ENCODE data around the gene LLGL2. TPM values are rescaled to one million over a fixed set of nuclear protein-coding genes. Genes with fewer than 3 reads are reported as not detected.

LLGL2 gene
- total and polyA plus RNA-seq, 2 donors (not counting 1 experiment from before 2014, with no cell fraction given): 0.03 to 0.33 TPM

DNA sequence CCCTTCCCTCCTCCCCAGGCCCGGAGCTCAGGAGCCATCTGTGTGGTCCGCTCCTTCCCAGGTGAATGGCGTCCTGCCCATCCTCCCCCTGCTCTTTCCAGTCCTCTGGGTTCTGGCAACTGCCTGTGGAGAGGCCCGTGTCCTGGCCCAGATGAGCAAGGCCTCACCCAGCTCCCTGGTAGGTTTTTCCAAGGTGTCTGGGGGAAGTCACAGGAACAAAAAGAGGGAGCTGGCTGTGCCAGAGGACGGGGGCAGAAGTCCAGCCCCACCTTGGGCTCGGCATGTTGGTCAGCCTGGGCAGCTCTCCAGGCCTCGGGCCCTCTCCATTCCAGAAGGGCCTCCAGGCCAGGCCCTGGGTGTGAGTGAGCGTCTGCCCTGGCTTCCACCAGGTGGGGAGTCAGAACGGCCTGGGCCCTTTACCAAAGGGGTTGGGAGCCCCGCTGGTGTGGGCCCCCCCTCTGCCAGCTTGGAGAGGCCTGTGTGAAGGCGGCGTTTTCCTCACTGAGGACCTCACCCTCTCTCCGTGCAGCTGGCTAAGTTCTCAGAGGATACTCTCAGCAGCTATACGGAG is 35.2 kb upstream of the LLGL2 start:
- no peaks in the 10 kb centered on the region for H3K79me2 ChIP-seq (ENCODE audit: control insufficient read depth, insufficient read depth, low read length)
- peaks cover 8% of the 10 kb centered on the region for H3K36me3 ChIP-seq (ENCODE audit: control insufficient read depth, insufficient read depth, low read length)
- no peak overlapping the region for H3K27ac ChIP-seq (ENCODE audit: insufficient read depth, low read length)
- H3K9me3 ChIP-seq (ENCODE audit: control insufficient read depth, insufficient read depth, low read depth, low read length): no peaks in the 10 kb centered on the region
- no peak overlapping the region for H3K4me3 ChIP-seq (replicated peaks in 1 of 4; ENCODE audit: control extremely low read depth in 1 of 4, insufficient read depth in 1 of 4, low read depth in 3 of 4, low read length in 4 of 4)
- H2AFZ ChIP-seq (ENCODE audit: low read length): no peak overlapping the region
- H3K9ac ChIP-seq (ENCODE audit: insufficient read depth, low read length): no peak overlapping the region
- no peaks in the 10 kb centered on the region for H3K27me3 ChIP-seq (ENCODE audit: control insufficient read depth, insufficient read depth, low read length)
- H4K20me1 ChIP-seq (ENCODE audit: control insufficient read depth, extremely low read depth, insufficient read depth, low read length): no peaks in the 10 kb centered on the region
- peak in 1 of 2 donors; percentile 21 for DNase-seq (ENCODE audit: low read depth in 2 of 2)
- H3K4me1 ChIP-seq (ENCODE audit: control insufficient read depth, extremely low read depth, insufficient read depth, low read length): no peaks in the 10 kb centered on the region
- no peak overlapping the region for H3K4me2 ChIP-seq (ENCODE audit: extremely low read depth, insufficient read depth, low read length)
- TF ChIP-seq, protein P1, sequence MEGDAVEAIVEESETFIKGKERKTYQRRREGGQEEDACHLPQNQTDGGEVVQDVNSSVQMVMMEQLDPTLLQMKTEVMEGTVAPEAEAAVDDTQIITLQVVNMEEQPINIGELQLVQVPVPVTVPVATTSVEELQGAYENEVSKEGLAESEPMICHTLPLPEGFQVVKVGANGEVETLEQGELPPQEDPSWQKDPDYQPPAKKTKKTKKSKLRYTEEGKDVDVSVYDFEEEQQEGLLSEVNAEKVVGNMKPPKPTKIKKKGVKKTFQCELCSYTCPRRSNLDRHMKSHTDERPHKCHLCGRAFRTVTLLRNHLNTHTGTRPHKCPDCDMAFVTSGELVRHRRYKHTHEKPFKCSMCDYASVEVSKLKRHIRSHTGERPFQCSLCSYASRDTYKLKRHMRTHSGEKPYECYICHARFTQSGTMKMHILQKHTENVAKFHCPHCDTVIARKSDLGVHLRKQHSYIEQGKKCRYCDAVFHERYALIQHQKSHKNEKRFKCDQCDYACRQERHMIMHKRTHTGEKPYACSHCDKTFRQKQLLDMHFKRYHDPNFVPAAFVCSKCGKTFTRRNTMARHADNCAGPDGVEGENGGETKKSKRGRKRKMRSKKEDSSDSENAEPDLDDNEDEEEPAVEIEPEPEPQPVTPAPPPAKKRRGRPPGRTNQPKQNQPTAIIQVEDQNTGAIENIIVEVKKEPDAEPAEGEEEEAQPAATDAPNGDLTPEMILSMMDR (conservative IDR thresholded peaks at IDR 0.05 in 1 of 2, IDR thresholded peaks at IDR 0.05 in 1 of 2; ENCODE audit: low read depth in 1 of 2, low read length in 2 of 2): no peak
- TF ChIP-seq EZH2 (IDR thresholded peaks at IDR 0.05; ENCODE audit: low read length, missing control alignments): no peak

DNA sequence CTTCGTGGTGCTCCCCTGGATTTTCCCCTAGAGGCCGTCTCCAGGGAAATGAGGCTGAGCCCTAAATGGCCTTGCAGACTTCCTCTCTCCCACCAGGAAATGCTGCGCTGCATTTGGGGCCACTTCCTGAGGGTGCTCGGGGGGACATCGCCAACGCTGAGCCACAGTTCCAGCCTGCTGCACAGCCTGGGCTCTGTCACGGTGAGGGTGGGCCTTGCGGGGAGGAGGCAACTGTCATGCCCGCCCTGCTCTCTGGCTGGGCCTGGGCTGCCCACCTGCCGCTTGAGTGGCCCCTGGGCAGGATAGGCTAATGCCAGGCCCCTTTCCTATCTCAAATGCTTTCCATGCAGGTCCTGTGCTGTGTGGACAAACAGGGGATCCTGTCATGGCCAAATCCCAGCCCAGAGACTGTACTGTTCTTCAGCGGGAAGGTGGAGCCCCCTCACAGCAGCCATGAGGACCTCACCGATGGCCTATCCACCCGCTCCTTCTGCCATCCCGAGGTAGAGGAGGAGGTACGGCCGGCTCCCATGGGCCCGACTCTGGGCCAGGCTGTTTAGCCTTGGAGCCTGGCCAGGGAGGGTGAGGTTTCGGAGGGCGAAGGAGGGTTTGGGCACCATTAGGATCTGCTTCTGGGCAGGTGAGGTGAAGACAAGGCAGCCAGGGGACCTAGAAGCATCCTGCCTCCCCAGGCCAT is 34.4 kb upstream of the LLGL2 start:
- Histone ChIP-seq H3K79me2 (ENCODE audit: control insufficient read depth, insufficient read depth, low read length) (no peaks in the 10 kb centered on the region), H3K27ac (ENCODE audit: insufficient read depth, low read length) (no peak overlapping the region), H3K4me3 (replicated peaks in 1 of 4; ENCODE audit: control extremely low read depth in 1 of 4, insufficient read depth in 1 of 4, low read depth in 3 of 4, low read length in 4 of 4) (no peak overlapping the region), H3K36me3 (ENCODE audit: control insufficient read depth, insufficient read depth, low read length) (peaks cover 10% of the 10 kb centered on the region), H3K4me2 (ENCODE audit: extremely low read depth, insufficient read depth, low read length) (no peak overlapping the region), H4K20me1 (ENCODE audit: control insufficient read depth, extremely low read depth, insufficient read depth, low read length) (no peaks in the 10 kb centered on the region), H3K9me3 (ENCODE audit: control insufficient read depth, insufficient read depth, low read depth, low read length) (no peaks in the 10 kb centered on the region), H3K27me3 (ENCODE audit: control insufficient read depth, insufficient read depth, low read length) (no peaks in the 10 kb centered on the region), H3K4me1 (ENCODE audit: control insufficient read depth, extremely low read depth, insufficient read depth, low read length) (no peaks in the 10 kb centered on the region), H2AFZ (ENCODE audit: low read length) (no peak overlapping the region), H3K9ac (ENCODE audit: insufficient read depth, low read length) (no peak overlapping the region)
- no peak for DNase-seq (ENCODE audit: low read depth in 2 of 2)
- no peak for TF ChIP-seq EZH2 (IDR thresholded peaks at IDR 0.05; ENCODE audit: low read length, missing control alignments)
- TF ChIP-seq, protein P1 (conservative IDR thresholded peaks at IDR 0.05 in 1 of 2, IDR thresholded peaks at IDR 0.05 in 1 of 2; ENCODE audit: low read depth in 1 of 2, low read length in 2 of 2): no peak

DNA sequence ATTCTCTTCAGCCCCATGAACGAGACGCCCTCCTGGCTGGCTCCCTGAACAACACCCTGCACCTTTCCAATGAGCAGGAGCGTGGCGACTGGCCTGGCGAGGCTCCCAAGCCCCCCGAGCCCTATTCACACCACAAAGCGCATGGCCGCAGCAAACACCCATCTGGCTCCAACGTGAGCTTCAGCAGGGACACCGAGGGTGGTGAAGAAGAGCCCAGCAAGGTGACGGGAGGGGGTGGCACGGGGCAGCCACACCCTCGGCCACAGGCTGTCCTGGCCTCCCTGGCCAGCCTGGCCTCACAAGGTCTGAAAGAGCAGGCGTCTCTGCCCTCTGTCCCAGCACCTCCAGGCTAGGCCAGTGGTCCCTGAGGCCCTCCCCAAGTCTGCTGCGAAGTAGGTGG is 33.8 kb upstream of the LLGL2 start:
- DNase-seq (ENCODE audit: low read depth in 2 of 2): no peak
- H3K9me3 ChIP-seq (ENCODE audit: control insufficient read depth, insufficient read depth, low read depth, low read length): no peaks in the 10 kb centered on the region
- no peaks in the 10 kb centered on the region for H3K79me2 ChIP-seq (ENCODE audit: control insufficient read depth, insufficient read depth, low read length)
- H3K4me2 ChIP-seq (ENCODE audit: extremely low read depth, insufficient read depth, low read length): no peak overlapping the region
- TF ChIP-seq, protein P1 (conservative IDR thresholded peaks at IDR 0.05 in 1 of 2, IDR thresholded peaks at IDR 0.05 in 1 of 2; ENCODE audit: low read depth in 1 of 2, low read length in 2 of 2): no peak
- no peak for TF ChIP-seq EZH2 (IDR thresholded peaks at IDR 0.05; ENCODE audit: low read length, missing control alignments)
- no peaks in the 10 kb centered on the region for H4K20me1 ChIP-seq (ENCODE audit: control insufficient read depth, extremely low read depth, insufficient read depth, low read length)
- H3K4me1 ChIP-seq (ENCODE audit: control insufficient read depth, extremely low read depth, insufficient read depth, low read length): no peaks in the 10 kb centered on the region
- H2AFZ ChIP-seq (ENCODE audit: low read length): no peak overlapping the region
- peaks cover 12% of the 10 kb centered on the region for H3K36me3 ChIP-seq (ENCODE audit: control insufficient read depth, insufficient read depth, low read length)
- H3K27ac ChIP-seq (ENCODE audit: insufficient read depth, low read length): no peak overlapping the region
- no peak overlapping the region for H3K4me3 ChIP-seq (replicated peaks in 1 of 4; ENCODE audit: control extremely low read depth in 1 of 4, insufficient read depth in 1 of 4, low read depth in 3 of 4, low read length in 4 of 4)
- no peak overlapping the region for H3K9ac ChIP-seq (ENCODE audit: insufficient read depth, low read length)
- no peaks in the 10 kb centered on the region for H3K27me3 ChIP-seq (ENCODE audit: control insufficient read depth, insufficient read depth, low read length)
